ENCODE measurements around the gene BCAS3.

BCAS3 gene

GRCh38 chr17:61384354-61384691, 706.7 kb downstream of the BCAS3 start:
- TF ChIP-seq RARB (CRISPR knock-in tag; IDR thresholded peaks at IDR 0.05), result no peak
- no peak for TF ChIP-seq ZNF565 (CRISPR knock-in tag; conservative IDR thresholded peaks at IDR 0.05; ENCODE audit: low read depth)
- no peak for TF ChIP-seq ESRRG (CRISPR knock-in tag; IDR thresholded peaks at IDR 0.05)
- no peak for TF ChIP-seq ZNF8 (CRISPR knock-in tag; IDR thresholded peaks at IDR 0.05)
- no peak for TF ChIP-seq SNAI2 (CRISPR knock-in tag; IDR thresholded peaks at IDR 0.05)
- no peak for TF ChIP-seq BACH2 (CRISPR knock-in tag; IDR thresholded peaks at IDR 0.05; ENCODE audit: borderline replicate concordance)
- no peak for TF ChIP-seq ZFP3 (CRISPR knock-in tag; IDR thresholded peaks at IDR 0.05)
- no peak for TF ChIP-seq TOX (CRISPR knock-in tag; IDR thresholded peaks at IDR 0.05; ENCODE audit: borderline replicate concordance)
- TF ChIP-seq ZFP30 (CRISPR knock-in tag; IDR thresholded peaks at IDR 0.05), result no peak

GRCh38 chr17:61384692-61385576, 707.3 kb downstream of the BCAS3 start:
- TF ChIP-seq ARNTL (CRISPR knock-in tag; IDR thresholded peaks at IDR 0.05; ENCODE audit: borderline replicate concordance, low read depth) (no peak), ZNF565 (CRISPR knock-in tag; conservative IDR thresholded peaks at IDR 0.05; ENCODE audit: low read depth) (peak; percentile 74; the same call in 1 of the 2 replicates), TCF4 (CRISPR knock-in tag; IDR thresholded peaks at IDR 0.05; ENCODE audit: borderline replicate concordance) (peak; percentile 71; the same call in 1 of the 2 replicates), TOX (CRISPR knock-in tag; IDR thresholded peaks at IDR 0.05; ENCODE audit: borderline replicate concordance) (no peak), ZFP3 (CRISPR knock-in tag; IDR thresholded peaks at IDR 0.05) (0 out of 2 replicates have a peak, but pooled peaks have one; percentile 10), ZNF8 (CRISPR knock-in tag; IDR thresholded peaks at IDR 0.05) (no peak), TSHZ2 (CRISPR knock-in tag; IDR thresholded peaks at IDR 0.05) (peak; percentile 85; the same call in 1 of the 2 replicates), CSDC2 (CRISPR knock-in tag; IDR thresholded peaks at IDR 0.05) (no peak), ZNF70 (CRISPR knock-in tag; IDR thresholded peaks at IDR 0.05) (0 out of 2 replicates have a peak, but pooled peaks have one; percentile 37), ISL1 (CRISPR knock-in tag; IDR thresholded peaks at IDR 0.05) (no peak)
- peak; percentile 9; the same call in 2 of the 3 replicates for ATAC-seq

More at GRCh38 chr17:61384354-61384691, 706.7 kb downstream of the BCAS3 start:
- ATAC-seq, result peak; percentile 15; the same call in 1 of the 3 replicates

GRCh38 chr17:61385577-61386236, 708.1 kb downstream of the BCAS3 start:
- no peak for ATAC-seq
- TF ChIP-seq PPARA (CRISPR knock-in tag; IDR thresholded peaks at IDR 0.05; ENCODE audit: borderline replicate concordance) (no peak; the same call in 1 of the 2 replicates), ZFP3 (CRISPR knock-in tag; IDR thresholded peaks at IDR 0.05) (no peak), CREB5 (CRISPR knock-in tag; IDR thresholded peaks at IDR 0.05; ENCODE audit: low read depth) (no peak), CSDC2 (CRISPR knock-in tag; IDR thresholded peaks at IDR 0.05) (no peak), ISL1 (CRISPR knock-in tag; IDR thresholded peaks at IDR 0.05) (peak; percentile 72), ZFP30 (CRISPR knock-in tag; IDR thresholded peaks at IDR 0.05) (no peak), ZC3H10 (CRISPR knock-in tag; IDR thresholded peaks at IDR 0.05) (no peak), BACH2 (CRISPR knock-in tag; IDR thresholded peaks at IDR 0.05; ENCODE audit: borderline replicate concordance) (no peak), ARNTL (CRISPR knock-in tag; IDR thresholded peaks at IDR 0.05; ENCODE audit: borderline replicate concordance, low read depth) (no peak), TSHZ2 (CRISPR knock-in tag; IDR thresholded peaks at IDR 0.05) (peak; percentile 21; the same call in 1 of the 2 replicates), CSRNP3 (CRISPR knock-in tag; IDR thresholded peaks at IDR 0.05) (peak; percentile 56; the same call in 1 of the 2 replicates), SNAI2 (CRISPR knock-in tag; IDR thresholded peaks at IDR 0.05) (no peak; the same call in 1 of the 2 replicates), ZNF70 (CRISPR knock-in tag; IDR thresholded peaks at IDR 0.05) (no peak), POU6F1 (CRISPR knock-in tag; IDR thresholded peaks at IDR 0.05; ENCODE audit: borderline replicate concordance, low read depth) (no peak), GLIS3 (CRISPR knock-in tag; IDR thresholded peaks at IDR 0.05) (0 out of 2 replicates have a peak, but pooled peaks have one; percentile 13), OSR1 (CRISPR knock-in tag; IDR thresholded peaks at IDR 0.05) (no peak), ESRRG (CRISPR knock-in tag; IDR thresholded peaks at IDR 0.05) (0 out of 2 replicates have a peak, but pooled peaks have one; percentile 52), RARB (CRISPR knock-in tag; IDR thresholded peaks at IDR 0.05) (no peak), TCF4 (CRISPR knock-in tag; IDR thresholded peaks at IDR 0.05; ENCODE audit: borderline replicate concordance) (peak; percentile 37; the same call in 1 of the 2 replicates)
